Measurements from ENCODE around the gene SLCO2A1.
A peak's percentile ranks its signal among the peaks of the same experiment; 100 is the strongest.

The SLCO2A1 gene

DNA sequence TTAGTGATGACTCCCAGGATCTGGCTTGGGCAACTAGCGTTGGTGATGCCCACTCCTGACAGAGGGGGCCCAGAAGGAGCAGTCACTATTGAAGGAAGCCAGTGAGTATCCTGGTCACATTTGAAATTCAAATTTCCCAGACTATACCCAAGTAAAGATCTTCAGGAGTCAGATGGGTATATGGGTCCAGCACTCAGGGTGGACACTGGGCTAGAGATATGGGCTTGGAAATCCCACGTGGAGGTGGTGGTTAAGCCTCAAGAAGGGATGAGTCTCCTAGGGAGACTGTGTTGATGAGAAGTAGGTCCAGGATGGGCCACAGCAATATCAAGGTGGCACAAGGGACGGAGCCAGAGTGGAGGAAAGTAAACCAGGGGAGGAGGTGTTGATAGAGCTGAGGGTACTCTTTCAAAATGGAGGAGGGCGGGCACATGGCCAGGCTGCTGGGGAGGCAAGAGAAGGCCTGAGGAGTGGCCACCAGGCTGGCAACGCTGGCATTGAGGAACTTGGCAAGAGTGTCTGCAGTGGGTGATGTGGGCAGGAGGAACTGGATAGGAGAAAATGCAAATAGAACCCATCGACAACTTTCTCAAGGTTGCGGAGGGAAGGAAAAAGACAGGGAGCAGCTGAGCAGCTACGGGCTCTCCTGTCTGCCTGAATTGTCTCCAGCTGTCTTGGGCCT lies 3.7 kb upstream of the SLCO2A1 start:
- DNase-seq = no peak

DNA sequence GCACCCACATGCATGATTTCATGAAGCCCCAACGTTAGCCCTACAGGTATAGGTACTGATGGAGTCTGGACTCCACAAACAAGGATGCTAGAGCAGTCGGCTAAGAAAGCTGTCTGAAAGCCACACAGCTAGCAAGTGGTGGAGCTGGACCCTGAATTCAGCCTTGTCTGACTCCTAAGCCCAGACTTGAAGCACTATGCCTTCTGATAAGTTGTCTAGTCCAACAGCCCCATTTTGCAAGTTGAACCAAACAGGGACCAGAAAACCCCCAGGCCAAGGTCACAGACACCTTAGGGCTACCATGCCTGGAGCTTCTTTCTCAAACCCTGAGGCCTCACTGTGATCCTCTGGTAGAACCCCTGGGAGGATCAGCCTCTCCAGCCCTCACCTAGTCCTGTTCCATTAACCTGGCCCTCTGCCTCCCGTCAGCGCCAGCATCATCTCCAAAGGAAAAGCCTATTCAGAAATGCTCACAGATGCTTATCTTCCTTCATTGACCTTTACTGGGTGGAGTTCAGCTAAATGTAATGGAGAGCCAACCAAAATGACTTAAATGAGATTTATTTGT lies 1.7 kb upstream of the SLCO2A1 start:
- DNase-seq = no peak

DNA sequence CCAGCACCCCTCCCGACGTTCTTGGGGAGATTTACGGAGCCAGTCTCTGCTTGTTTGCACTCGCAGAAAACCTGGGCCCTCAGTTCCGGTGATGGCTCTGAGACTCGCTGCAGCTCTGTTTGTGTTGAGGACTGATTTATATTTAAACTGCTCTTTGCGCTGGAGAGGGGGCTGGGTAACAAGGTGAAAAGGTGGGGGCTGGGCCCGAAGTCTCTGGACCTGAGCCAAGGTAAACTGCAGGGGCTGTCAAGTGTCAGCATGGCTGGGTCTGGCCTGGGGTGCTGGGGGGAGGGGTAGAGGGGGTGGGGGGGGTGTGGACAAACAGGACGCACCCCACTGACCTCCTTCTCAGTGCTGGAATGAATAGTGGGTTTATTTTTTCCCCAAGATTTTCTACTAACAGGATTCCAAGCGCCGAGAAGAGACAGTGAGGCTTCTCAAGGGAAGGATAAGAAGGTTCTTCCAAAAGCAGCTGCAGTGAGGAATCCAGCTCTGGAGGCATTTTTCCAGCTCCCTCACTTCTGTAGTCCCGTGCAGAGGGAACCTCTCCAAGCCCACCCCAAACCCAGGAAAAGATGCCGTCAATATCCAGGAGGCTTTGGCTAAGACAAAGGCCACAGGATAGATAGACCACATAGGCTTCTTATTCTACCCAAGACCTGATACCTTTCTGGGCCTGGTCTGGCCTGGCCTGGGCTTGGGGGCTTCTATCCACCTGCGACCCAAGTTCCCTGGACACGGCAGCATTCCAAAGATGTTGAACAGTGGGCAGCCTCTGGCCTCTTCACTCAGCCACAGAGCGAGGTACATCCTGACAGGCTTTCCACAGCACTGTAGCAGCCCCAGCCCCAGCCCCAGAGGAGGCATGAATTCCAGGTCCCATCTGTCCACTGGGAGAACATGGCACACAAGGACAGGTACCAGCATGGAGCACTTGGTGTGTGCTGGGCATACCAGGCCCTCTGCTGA lies 938 bp upstream of the SLCO2A1 start:
- no peak for DNase-seq

DNA sequence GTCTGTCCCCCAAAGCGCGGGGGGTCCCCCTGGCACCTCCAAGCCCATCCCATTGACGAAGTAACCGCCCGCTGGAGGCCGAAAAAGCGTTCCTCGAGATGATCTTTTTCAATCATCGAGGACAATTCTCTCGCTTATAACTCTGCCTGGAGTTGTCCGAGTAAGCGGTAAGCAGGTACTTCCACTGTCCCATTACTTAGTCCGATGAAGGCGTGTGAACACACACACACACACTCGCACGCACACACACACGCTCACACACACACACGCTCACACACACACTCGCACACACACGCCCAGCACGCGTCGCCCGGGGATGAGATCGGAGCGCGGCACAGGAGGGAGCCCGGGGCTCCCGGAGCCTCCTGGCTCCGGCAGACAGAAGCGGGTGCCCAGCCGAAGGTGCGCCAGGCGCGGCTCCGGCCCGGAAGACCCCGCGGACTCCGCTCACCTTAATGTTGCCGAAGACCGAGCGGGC lies 430 bp downstream of the SLCO2A1 start:
- peak; percentile 60 for DNase-seq

DNA sequence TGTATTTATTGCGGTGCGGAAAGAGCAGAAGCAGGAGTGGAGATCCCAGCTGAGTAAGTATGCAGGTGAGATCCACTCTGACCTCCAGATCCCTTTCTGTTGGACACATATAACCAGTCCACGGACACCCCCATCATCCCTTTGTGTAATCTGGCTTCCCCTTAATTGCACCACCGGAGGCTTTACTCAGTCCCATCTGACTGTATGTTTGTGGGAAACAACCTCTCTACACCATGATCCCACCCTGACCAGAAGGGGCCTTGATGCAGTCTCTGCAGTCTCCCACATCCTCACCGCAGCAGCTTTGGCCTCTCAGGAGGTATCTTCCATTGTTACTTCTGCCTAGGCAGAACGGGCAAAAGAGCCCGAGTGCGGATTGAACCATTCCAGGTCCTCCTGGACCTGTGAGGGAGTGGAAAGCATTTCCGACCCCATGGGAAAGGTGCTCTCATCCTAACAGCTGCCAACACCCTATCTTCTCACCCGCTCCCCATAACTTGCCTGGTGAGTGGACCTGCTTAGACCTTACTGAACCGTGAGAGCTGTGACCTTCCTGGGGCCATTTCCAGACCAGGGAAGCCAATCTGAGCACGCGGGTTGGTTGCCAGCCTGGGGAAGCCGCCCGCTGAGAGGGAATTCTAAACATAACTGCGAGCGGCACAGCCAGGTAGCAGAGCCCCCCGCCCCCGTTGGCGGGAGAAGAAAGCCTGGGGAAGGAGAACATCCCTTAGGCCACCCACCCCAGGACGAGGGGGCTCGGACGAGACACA lies 1.1 kb downstream of the SLCO2A1 start:
- peak; percentile 60 for DNase-seq

DNA sequence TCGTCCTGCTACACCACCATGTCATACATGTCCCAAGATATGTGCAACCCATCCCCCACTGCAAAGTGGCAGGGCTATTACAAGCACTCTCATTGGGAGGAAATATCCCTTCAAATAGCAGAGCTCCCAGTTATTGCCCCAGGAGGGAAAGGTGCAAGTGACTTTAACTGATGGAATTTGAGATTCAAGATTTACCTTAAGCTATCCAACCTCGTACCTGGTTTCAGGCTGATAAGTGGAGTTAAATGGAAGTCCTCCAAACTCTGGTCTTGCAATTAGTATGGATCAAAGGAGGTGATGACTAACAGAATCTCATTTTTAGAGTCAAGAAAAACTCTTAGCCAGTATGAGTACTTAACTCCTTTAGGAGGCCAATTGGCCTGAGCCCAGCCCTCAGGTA lies 2.1 kb downstream of the SLCO2A1 start:
- DNase-seq = peak; percentile 80

DNA sequence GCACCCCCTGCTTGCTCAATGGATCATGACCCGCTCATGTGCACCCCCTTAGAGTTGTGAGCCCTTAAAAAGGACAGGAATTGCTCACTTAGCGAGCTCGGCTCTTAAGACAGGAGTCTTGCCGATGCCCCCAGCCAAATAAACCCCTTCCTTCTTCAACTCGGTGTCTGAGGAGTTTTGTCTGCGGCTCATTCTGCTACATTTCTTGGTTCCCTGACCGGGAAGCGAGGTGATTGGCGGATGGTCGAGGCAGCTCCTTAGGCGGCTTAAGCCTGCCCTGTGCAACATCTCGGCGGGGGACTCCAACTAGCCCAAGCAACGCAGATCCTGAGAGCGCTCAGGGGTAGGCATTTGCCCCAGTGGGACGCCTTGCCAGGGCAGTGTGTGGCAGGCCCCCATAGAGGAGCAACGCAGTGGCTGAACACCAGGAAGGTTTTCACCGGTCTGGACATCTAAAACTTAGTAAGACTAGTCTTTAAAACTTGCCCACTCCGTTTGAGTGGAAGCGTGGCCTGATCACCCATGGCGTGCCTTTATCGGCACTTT lies 9.5 kb downstream of the SLCO2A1 start:
- DNase-seq = no peak

DNA sequence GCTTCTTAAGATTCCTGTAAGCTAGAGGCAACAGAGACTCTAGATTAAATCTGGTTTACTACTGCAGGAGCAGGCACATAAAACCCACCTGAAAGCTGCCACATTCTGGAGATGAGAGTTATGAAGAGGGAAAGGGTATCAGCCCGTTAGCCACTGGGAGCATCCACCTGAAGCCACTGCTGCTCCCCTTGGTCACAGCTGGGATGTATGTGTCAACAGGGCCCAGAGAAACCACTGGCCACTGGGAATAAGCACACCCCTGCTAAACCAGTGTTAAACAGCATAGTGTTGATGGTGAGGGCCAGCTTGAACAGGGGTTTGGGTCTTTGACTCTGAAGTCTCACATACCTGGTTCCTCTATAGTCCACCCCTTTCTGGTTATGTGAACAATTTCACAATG lies 10.9 kb downstream of the SLCO2A1 start:
- DNase-seq = no peak

DNA sequence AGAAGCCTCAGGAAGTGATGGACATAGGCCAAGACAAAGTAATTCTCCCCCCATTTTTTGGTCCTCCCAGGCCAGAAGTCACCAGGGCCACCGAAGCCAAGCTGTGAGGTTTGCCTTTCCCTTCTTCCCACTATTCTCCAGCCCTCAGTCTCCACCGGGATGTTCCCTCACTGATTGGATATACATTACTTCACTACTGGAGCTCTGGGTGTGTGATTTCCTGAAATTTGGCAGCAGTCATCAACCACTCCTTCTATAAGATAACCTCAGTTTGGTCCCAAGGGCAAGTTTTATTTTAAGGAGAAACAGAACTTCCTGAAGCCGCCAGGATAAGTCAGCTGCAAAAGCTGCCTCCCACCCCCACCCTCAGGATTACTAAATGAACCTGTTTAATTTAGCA lies 11.3 kb downstream of the SLCO2A1 start:
- DNase-seq = no peak

DNA sequence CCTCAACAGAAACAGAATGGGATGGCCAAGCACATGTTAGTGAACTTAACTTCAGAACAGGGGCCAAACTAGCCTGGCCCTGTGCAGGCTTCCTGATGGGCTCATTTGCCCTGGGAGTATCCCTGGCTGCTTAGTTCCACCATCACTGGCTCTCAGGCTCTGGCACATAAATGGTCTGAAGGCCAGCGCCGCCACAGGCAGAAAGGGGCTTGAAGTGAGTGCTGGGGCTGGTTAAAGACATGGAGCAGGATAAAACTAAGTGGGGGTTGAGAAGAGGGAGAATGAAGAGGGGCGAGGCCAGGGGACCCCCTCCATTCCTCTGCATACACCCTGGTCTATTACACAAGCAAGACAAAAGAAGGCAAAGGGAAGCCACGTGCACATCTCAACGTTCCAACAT lies 12.2 kb downstream of the SLCO2A1 start:
- no peak for DNase-seq

DNA sequence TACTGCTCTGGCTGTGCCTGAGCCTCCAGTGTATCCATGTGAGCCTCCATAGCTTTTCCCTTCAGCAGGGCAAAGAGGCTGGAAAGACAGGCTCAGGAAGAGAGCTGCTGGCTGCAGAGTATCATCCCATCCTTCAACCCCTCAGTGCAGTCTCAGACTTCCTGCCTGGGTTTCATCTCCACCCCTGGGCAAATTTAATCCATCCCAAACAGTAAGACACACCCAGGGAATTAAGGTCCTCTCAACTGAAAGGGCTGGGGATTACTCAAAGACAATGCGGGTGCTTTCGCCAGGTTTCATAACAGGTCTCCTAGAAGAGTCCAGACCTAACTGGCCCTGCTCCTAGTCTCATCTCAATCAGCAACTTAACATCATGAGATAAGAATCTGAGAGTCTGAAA lies 15.5 kb downstream of the SLCO2A1 start:
- DNase-seq = no peak

DNA sequence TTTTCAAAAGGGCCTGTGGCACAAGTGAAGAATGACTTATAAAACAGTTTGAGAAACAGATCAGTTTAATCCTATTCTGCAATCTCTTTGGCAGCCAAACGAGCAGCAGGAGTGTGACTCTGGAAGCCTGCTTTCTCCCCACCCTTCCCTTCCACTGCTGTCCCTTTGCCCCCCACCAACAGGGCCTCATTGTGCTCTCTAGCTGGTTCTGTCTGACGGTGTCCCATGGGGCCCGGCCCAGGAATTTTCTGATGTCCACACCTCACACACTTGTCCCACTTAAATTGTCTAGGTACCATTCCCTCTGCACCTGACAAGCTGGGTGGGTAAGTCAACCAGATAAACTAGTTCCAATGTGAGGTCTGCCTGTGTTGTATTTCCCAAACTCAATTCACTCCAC lies 16.4 kb downstream of the SLCO2A1 start:
- no peak for DNase-seq

DNA sequence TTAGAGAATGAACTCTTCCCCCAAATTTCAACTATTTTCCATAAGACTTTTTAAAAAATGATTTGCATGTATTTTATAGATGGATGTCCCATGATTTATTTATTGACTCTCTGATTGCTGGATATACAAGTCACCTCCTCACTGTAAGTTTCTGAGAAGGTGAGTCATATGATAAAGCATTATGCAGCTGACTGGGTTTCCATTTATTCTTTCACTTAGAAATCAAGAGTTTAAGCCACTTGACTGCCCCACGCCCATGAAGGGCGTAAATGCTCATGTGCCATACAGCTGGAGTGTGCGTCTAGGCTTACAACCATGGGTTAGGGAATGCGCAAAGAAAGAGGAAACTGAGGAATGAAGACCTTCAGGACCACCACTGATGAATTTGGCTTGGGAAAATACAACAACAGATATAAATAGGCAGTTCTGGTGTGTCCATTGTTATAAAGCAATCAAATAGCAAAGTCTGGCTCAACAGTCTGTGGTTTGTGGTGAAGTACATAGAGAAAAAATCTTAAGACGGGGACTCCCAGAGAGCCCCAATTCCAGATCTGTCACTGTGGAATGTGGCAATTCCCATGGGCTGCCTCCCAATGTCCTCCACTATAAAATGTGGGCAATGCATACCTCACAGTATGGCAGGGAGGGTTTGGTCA lies 20.3 kb downstream of the SLCO2A1 start:
- no peak for DNase-seq

DNA sequence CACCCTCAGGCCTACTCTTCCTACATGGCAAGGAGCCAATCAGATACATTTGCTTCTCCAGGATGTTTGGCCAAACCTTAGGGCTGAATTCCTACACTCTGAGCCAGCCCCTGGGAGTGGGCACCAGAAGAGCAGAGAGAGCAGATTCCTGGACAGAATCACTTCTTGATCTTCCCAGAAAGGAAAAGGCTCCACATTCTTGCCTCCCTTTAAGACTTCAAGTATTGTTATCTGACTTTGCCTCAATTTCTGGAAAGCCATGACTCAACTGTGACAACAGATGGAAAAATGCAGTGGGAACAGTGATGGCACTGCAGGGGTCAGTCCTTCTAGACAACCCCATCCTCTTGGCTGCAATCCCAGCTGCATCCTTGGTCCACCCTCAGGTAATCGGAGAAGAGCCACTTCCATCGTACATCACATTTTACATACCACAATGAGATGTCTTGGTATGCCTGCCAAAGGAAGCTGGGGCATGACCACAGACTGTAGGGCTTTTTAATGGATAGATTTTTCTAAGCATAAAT lies 21.0 kb downstream of the SLCO2A1 start:
- peak; percentile 95 for DNase-seq

DNA sequence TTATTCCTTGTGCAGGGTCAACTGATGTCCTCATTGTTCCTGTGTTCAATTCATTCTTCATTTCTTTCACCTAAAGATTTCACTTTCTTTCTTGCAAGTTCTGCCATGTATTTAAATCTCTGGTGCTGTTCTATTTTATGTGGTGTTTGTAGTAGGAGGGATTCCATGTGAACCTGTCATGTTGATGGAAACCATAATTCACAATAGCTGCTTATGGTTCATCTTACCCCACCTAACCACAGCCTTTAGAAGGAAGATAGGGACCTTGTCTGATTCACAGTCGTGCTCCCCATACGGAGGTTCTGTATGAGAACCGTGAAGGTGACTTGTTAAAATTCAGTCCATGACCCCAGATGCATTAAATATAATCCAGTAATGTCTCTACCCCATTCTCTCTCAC lies 21.9 kb downstream of the SLCO2A1 start:
- no peak for DNase-seq

DNA sequence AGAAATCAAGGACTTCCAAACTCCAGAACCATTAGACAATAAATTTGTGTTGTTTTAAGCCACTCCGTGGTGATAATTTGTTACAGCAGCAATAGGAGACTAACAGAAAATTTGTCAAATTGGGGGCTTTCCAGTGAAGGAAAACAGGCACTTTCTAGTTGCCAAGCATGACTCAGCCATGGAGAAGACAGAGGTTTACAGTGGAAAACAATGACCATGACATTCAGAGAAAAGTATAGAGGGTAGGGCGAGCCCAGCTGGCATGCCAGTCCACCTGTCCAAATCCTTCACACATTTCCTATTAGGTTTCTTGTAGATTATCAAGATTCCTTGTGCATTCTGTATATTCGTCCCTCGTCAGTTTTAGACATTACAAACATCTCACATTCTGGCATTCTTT lies 24.9 kb downstream of the SLCO2A1 start:
- no peak for DNase-seq

DNA sequence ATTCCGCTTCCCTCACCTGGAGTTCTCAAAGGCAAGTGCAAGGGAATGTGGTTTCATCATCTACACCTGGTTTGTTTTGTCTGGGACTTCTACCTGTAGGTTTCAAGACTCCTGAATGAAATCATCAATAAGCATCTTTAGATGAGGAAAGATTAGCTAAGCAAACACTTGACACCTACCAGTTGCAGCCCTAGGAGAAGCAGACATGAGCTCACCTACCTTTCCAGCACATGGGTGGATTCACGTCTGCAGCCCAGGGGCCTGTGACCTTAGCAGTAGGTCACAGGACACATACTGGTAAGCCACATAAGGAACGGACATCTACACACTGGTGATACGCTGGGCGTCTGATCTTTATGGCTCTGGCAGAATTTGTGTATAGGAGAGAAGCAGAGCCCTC lies 26.7 kb downstream of the SLCO2A1 start:
- DNase-seq = peak; percentile 71

DNA sequence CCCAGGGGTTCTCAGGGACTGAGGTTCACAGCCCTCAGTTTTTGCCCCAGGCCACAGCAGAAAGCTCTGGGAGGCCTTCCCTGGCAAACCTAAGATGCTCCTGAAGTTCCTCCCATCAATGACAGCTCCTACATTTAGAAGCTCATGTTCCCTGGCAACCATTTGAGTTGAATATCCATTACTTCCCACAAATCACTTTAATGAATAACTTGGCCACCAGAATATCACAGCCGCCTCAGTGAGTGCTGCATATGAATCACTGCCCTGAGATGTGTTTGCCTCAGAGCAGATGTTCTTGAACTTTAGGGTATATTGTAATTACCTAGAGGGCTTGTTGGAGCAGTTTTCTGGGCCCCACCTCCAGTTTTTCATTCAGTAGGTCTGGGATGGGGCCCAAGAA lies 27.4 kb downstream of the SLCO2A1 start:
- peak; percentile 37 for DNase-seq

DNA sequence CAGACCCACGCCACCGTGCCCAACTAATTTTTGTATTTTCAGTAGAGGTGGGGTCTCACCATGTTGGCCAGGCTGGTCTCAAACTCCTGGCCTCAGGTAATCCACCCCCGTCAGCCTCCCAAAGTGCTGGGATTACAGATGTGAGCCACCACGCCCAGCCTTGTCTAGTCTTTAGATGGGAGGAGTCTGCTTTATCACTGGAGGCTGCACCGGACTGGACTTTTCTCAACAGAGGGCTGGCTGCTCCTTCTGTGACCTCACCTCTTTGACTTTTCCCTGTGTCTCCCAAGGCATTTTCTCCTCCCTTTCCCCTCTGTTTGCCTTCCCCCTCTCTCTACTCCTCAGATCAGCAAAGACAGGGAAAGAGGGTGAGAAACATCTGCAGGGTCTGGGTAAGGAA lies 28.5 kb downstream of the SLCO2A1 start:
- peak; percentile 60 for DNase-seq

DNA sequence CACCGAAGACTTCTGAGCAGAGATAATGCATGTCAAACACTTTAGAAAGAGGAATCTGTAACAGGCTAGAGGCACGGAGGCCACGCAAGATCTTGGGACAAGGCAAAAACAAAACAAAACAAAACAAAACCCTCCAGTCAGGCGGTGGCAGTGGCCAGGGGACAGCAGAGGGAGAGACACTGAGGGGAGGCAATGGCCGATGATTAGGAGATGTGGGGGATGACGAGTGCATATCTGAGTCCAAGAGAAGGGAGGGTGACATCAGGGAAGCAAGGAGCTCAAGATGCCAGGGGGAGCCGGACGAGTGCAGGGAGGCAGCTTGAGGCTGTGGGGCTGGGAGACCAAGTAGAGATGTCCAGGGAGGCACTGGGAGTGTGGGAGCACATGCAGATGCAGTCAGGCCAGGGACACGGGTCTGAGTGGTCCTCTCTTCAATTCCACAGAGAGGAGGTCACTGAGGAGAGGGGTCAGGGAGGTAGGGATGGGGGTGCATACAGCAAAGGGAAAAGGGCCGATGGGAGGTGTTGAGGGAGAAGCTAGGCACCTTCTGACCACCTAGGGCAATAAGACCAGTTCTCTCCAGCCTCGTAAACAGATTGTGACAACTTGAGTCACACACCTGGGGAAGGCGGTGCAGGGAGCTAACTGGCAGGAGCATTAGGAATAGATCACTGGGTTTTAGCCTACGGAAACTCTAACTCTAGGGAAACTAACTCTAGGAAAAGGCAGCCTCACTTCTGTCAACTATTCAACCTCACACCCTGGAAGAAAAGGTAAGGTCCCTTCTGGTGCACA lies 29.6 kb downstream of the SLCO2A1 start:
- DNase-seq = peak; percentile 55

DNA sequence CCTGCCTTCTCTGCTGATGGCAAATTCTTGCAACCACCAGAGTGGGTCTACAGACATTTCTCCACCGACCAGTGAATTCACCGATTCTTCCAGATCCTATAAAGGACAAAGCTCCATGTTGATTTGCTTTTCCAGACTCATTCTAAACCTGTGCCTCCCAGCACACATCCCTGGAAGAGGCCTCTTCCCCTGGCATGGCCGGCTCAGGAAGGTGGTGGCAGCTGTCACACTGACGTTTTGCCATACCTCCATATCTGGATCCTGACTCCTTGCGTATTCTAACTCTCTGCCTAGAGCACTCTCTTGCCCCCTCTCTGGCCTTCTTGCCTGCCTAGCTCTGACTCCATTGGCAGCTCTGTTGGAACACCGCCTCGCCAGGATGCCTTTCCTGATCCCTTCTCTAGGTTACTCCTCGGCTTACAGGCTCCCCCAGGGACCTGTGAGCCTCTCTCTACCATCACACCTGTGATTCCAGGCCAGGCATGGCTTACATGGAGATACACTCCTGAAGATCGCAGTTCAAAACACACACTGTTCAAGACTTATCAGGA lies 31.0 kb downstream of the SLCO2A1 start:
- DNase-seq = peak; percentile 51
